Caco-2 (cell line): ENCODE data around the gene CACNA2D2. TPM values are rescaled to one million over a fixed set of nuclear protein-coding genes. Genes with fewer than 3 reads are reported as not detected.

Experiments used
- BruUV-seq: library from RNA; stranded (reverse); fragments of 400-500 nt; replicated peaks from 2 replicates; lab custom pipeline; 2021; lab: Mats Ljungman, UMichigan
- CTCF ChIA-PET: fragments of 300-600 bp; sonication (Branson Sonifier 250); formaldehyde crosslinking; loops from one replicate; lab custom pipeline; 2022; ENCODE audit warnings: antibody characterized with exemption; lab: Charles Lee
- POLR2A ChIA-PET: fragments of 300-600 bp; sonication (Branson Sonifier 250); formaldehyde crosslinking; loops from one replicate; lab custom pipeline; 2022; ENCODE audit warnings: antibody characterized with exemption; lab: Charles Lee
- DNase-seq, 2 experiments: peaks; one replicate each; pipeline versions ENCODE4 v3.0.0 to v3.0.0-alpha.2; 2020 to 2022
- H3K27me3 ChIP-seq: replicated peaks from 2 replicates; pipeline ENCODE4 v1.6.0; 2011; ENCODE audit warnings: low read length; ENCODE audit not compliant: control insufficient read depth, insufficient read depth
- H3K36me3 ChIP-seq: 2 replicates; pipeline ENCODE4 v1.5.1; 2011; ENCODE audit warnings: low read length; ENCODE audit not compliant: control insufficient read depth, insufficient read depth
- H3K4me1 ChIP-seq: fragments of 250-450 bp; sonication (Bioruptor Pico); 2 replicates; pipeline ENCODE4 v1.5.1; 2020; ENCODE audit warnings: mild to moderate bottlenecking
- H3K4me3 ChIP-seq: 2 replicates; pipeline ENCODE4 v1.5.1; 2011; ENCODE audit warnings: low read depth, mild to moderate bottlenecking, control low read depth, low read length
- H3K9me3 ChIP-seq: fragments of 250-450 bp; sonication (Bioruptor Pico); 2 replicates; pipeline ENCODE4 v1.5.1; 2020; ENCODE audit warnings: mild to moderate bottlenecking, moderate library complexity
- H3K27ac Mint-ChIP-seq: one replicate; pipeline ENCODE4 v1.8.0; 2022; ENCODE audit warnings: mixed read lengths; ENCODE audit not compliant: unreplicated experiment
- H3K27me3 Mint-ChIP-seq: one replicate; pipeline ENCODE4 v1.8.0; 2022; ENCODE audit warnings: mixed read lengths; ENCODE audit not compliant: insufficient read depth, unreplicated experiment
- H3K36me3 Mint-ChIP-seq: one replicate; pipeline ENCODE4 v1.8.0; 2022; ENCODE audit warnings: mild to moderate bottlenecking, mixed read lengths; ENCODE audit not compliant: insufficient read depth, unreplicated experiment
- H3K4me1 Mint-ChIP-seq: one replicate; pipeline ENCODE4 v1.8.0; 2022; ENCODE audit warnings: low read depth, mixed read lengths; ENCODE audit not compliant: unreplicated experiment
- H3K4me3 Mint-ChIP-seq: one replicate; pipeline ENCODE4 v1.8.0; 2022; ENCODE audit warnings: mild to moderate bottlenecking, moderate library complexity, mixed read lengths; ENCODE audit not compliant: unreplicated experiment
- H3K9me3 Mint-ChIP-seq: one replicate; pipeline ENCODE4 v1.8.0; 2022; ENCODE audit warnings: mixed read lengths; ENCODE audit not compliant: unreplicated experiment
- CTCF ChIP-seq, 2 experiments: fragments of 200-600 bp in 1 of 2; IDR thresholded peaks; 1 replicate in 1 of 2; 2 replicates in 1 of 2; pipeline versions ENCODE4 v1.5.1 to v1.8.0; 2011 to 2022; ENCODE audit warnings: antibody characterized with exemption in 1 of 2, control low read depth in 1 of 2, inconsistent platforms in 1 of 2, low read depth in 1 of 2, low read length in 1 of 2, mild to moderate bottlenecking in 1 of 2, moderate library complexity in 1 of 2; ENCODE audit not compliant: insufficient read depth in 1 of 2, severe bottlenecking in 1 of 2, unreplicated experiment in 1 of 2
- intact Hi-C: fragments of 100-400 bp; cut with micrococcal nuclease; formaldehyde crosslinking; loops from one replicate; pipeline ENCODE4 v1.10.0; 2022; ENCODE audit not compliant: unreplicated experiment
- total RNA-seq: library from RNA; stranded (reverse); gene quantifications from 2 replicates; pipeline ENCODE4 v1.2.3, GENCODE V29; 2022

The CACNA2D2 gene
- total RNA-seq, 1 experiment from 2014 or later: 0.25 TPM

GRCh38 chr3:50459785-50460184, 43.6 kb downstream of the CACNA2D2 start:
- no TSS peak for BruUV-seq
- no peak overlapping the region for H3K27ac Mint-ChIP-seq
- H3K27me3 ChIP-seq: no peaks in the 10 kb centered on the region; the same call in 1 of the 2 replicates

GRCh38 chr3:50457988-50458387, 45.4 kb downstream of the CACNA2D2 start:
- H3K27me3 ChIP-seq: no peaks in the 10 kb centered on the region

More at GRCh38 chr3:50459785-50460184, 43.6 kb downstream of the CACNA2D2 start:
- intact Hi-C loops: no loop called here
- no peaks in the 10 kb centered on the region for H3K4me1 Mint-ChIP-seq
- no peaks in the 10 kb centered on the region for H3K9me3 Mint-ChIP-seq
- H3K27me3 Mint-ChIP-seq: peaks cover 17% of the 10 kb centered on the region
- H3K4me3 Mint-ChIP-seq: no peak overlapping the region
- CTCF ChIA-PET: no interaction called here
- Histone ChIP-seq H3K36me3 (no peaks in the 10 kb centered on the region), H3K4me3 (no peak overlapping the region), H3K9me3 (no peaks in the 10 kb centered on the region), H3K4me1 (no peaks in the 10 kb centered on the region)
- no peaks in the 10 kb centered on the region for H3K36me3 Mint-ChIP-seq
- no peak for TF ChIP-seq CTCF (IDR thresholded peaks at IDR 0.05; ENCODE audit: insufficient read depth in 1 of 2, low read depth in 1 of 2, low read length in 1 of 2, severe bottlenecking in 1 of 2, unreplicated experiment in 1 of 2)
- POLR2A ChIA-PET: no interaction called here
- no peak for DNase-seq

GRCh38 chr3:50455161-50456018, 48.0 kb downstream of the CACNA2D2 start:
- H3K4me1 Mint-ChIP-seq: no peaks in the 10 kb centered on the region
- CTCF ChIA-PET: no interaction called here
- no peaks in the 10 kb centered on the region for H3K9me3 ChIP-seq
- no TSS peak for BruUV-seq
- H3K9me3 Mint-ChIP-seq: no peaks in the 10 kb centered on the region
- no peaks in the 10 kb centered on the region for H3K4me1 ChIP-seq
- TF ChIP-seq CTCF (IDR thresholded peaks at IDR 0.05; ENCODE audit: insufficient read depth in 1 of 2, low read depth in 1 of 2, low read length in 1 of 2, severe bottlenecking in 1 of 2, unreplicated experiment in 1 of 2): no peak
- H3K27ac Mint-ChIP-seq: no peak overlapping the region
- POLR2A ChIA-PET: no interaction called here
- intact Hi-C loops: no loop called here
- peaks cover 3% of the 10 kb centered on the region for H3K27me3 Mint-ChIP-seq
- no peak overlapping the region for H3K4me3 Mint-ChIP-seq
- no peaks in the 10 kb centered on the region for H3K36me3 ChIP-seq
- no peak for DNase-seq
- H3K4me3 ChIP-seq: no peak overlapping the region
- H3K27me3 ChIP-seq: no peaks in the 10 kb centered on the region
- H3K36me3 Mint-ChIP-seq: no peaks in the 10 kb centered on the region

More at GRCh38 chr3:50457988-50458387, 45.4 kb downstream of the CACNA2D2 start:
- no peak for TF ChIP-seq CTCF (IDR thresholded peaks at IDR 0.05; ENCODE audit: insufficient read depth in 1 of 2, low read depth in 1 of 2, low read length in 1 of 2, severe bottlenecking in 1 of 2, unreplicated experiment in 1 of 2)
- Mint-ChIP-seq H3K36me3 (no peaks in the 10 kb centered on the region), H3K4me1 (no peaks in the 10 kb centered on the region), H3K9me3 (no peaks in the 10 kb centered on the region), H3K4me3 (no peak overlapping the region), H3K27me3 (peaks cover 17% of the 10 kb centered on the region), H3K27ac (no peak overlapping the region)
- H3K4me3 ChIP-seq: no peak overlapping the region
- no peaks in the 10 kb centered on the region for H3K9me3 ChIP-seq
- POLR2A ChIA-PET: no interaction called here
- no TSS peak for BruUV-seq
- no peak for DNase-seq
- CTCF ChIA-PET: no interaction called here
- intact Hi-C loops: no loop called here
- no peaks in the 10 kb centered on the region for H3K36me3 ChIP-seq
- H3K4me1 ChIP-seq: no peaks in the 10 kb centered on the region
